ENCODE results near the gene SARS1.
"Not testable (repeated sequence)": the region's sequence is repeated elsewhere in the genome, so short reads cannot be mapped to it uniquely, and the experiment has no call there.

The SARS1 gene

GRCh38 chr1:109275706-109276345 lies 62.1 kb downstream of the SARS1 start:
- no peak for DNase-seq

GRCh38 chr1:109277434-109278204 lies 63.9 kb downstream of the SARS1 start:
- DNase-seq = peak; percentile 72

GRCh38 chr1:109279615-109280278 lies 66.0 kb downstream of the SARS1 start:
- no peak for DNase-seq

GRCh38 chr1:109280862-109281261 lies 67.1 kb downstream of the SARS1 start:
- no peak for DNase-seq

- DNase-seq = no peak
Observed at GRCh38 chr1:109281680-109282496, 68.2 kb downstream of the SARS1 start.

- peak; percentile 37 for DNase-seq
Observed at GRCh38 chr1:109282497-109282951, 68.8 kb downstream of the SARS1 start.

GRCh38 chr1:109282952-109283747 lies 69.4 kb downstream of the SARS1 start, which contains the start of gene PSRC1:
Gene PSRC1, minus strand, starts transcription at chr1:109283145.
- peak; percentile 95 for DNase-seq

GRCh38 chr1:109283748-109284600 lies 70.3 kb downstream of the SARS1 start:
- no peak for DNase-seq

- DNase-seq = not testable (repeated sequence)
Observed at GRCh38 chr1:109286762-109287161, 73.0 kb downstream of the SARS1 start.

Measured in right kidney (tissue), 1 donor.